Lung (tissue), 16 donors: ENCODE results near the gene NFKBIB. TPM values are rescaled to one million over a fixed set of nuclear protein-coding genes. Genes with fewer than 3 reads are reported as not detected.

Source experiments
- ATAC-seq: fragments of 200-7000 bp; cut with Tn5 transposase; one replicate; pipeline ENCODE4 v1.9.1; 2020; ENCODE audit warnings: moderate number of reproducible peaks; ENCODE audit not compliant: insufficient read depth, low FRiP score
- DNase-seq, 3 donors: peaks; one replicate each; pipeline ENCODE4 v3.0.0-alpha.2; 2013 to 2017
- H3K27ac ChIP-seq, 2 donors: one replicate each; pipeline ENCODE4 v1.5.1; 2013; ENCODE audit warnings: mild to moderate bottlenecking in 2 of 2, moderate library complexity in 2 of 2, control low read depth in 1 of 2, inconsistent platforms in 1 of 2, low read depth in 1 of 2, low read length in 1 of 2
- H3K27me3 ChIP-seq, 3 donors: one replicate each; pipeline ENCODE4 v1.5.1; 2013; ENCODE audit warnings: low read length in 2 of 3; ENCODE audit not compliant: control insufficient read depth in 3 of 3, insufficient read depth in 3 of 3
- H3K36me3 ChIP-seq, 4 donors: one replicate each; pipeline ENCODE4 v1.5.1; 2013; ENCODE audit warnings: low read length in 4 of 4, mild to moderate bottlenecking in 1 of 4, moderate library complexity in 1 of 4; ENCODE audit not compliant: control insufficient read depth in 4 of 4, insufficient read depth in 4 of 4
- H3K4me1 ChIP-seq, 5 donors: one replicate each; pipeline ENCODE4 v1.5.1; 2013; ENCODE audit warnings: low read length in 5 of 5, mild to moderate bottlenecking in 2 of 5, moderate library complexity in 1 of 5; ENCODE audit not compliant: control insufficient read depth in 5 of 5, insufficient read depth in 5 of 5
- H3K4me3 ChIP-seq: one replicate; pipeline ENCODE4 v1.5.1; 2013; ENCODE audit warnings: mild to moderate bottlenecking, control low read depth, moderate library complexity
- H3K9ac ChIP-seq, 2 donors: one replicate each; pipeline ENCODE4 v1.5.1; 2013; ENCODE audit warnings: low read length in 2 of 2, control low read depth in 1 of 2; ENCODE audit not compliant: insufficient read depth in 1 of 2
- H3K9me3 ChIP-seq, 4 donors: one replicate each; pipeline ENCODE4 v1.5.1; 2013; ENCODE audit warnings: low read length in 3 of 4, mild to moderate bottlenecking in 1 of 4, moderate library complexity in 1 of 4; ENCODE audit not compliant: control insufficient read depth in 4 of 4, insufficient read depth in 3 of 4
- WGBS, 2 donors: extraction: QIAGEN DNeasy Blood & Tissue Kit; methylation state at CpG; one replicate each; pipeline ENCODE4 v1.1.7; 2013; 5-methylcytosine and 5-hydroxymethylcytosine counted together
- long read RNA-seq, 5 donors: transcript quantifications; one replicate each; lab custom pipeline, GENCODE V29; 2026
- polyA plus RNA-seq, 2 donors: library from polyadenylated mRNA; stranded (reverse); fragments of 200-250 nt; gene quantifications; one replicate each; pipeline ENCODE4 v1.2.1, GENCODE V29; 2013
- total RNA-seq, 2 donors: library from RNA; depleted of rRNA in 1 of 2; stranded (reverse); fragments of >200 nt in 1 of 2; gene quantifications; one replicate each; pipeline ENCODE4 v1.2.1, GENCODE V29; 2014 to 2021
- TF ChIP-seq, protein P1 (sequence below): IDR thresholded peaks from 2 replicates; pipeline ENCODE4 v1.5.1; 2012; ENCODE audit warnings: mild to moderate bottlenecking; ENCODE audit errors: control extremely low read depth, extremely low read depth
- donor health status: control.
- donor health status: control.
- donor health status: Bipolar disorder and iron deficiency.
- donor health status: healthy.
- donor health status: DM: yes; HTN: yes; CAD: no.

The NFKBIB gene, protein sequence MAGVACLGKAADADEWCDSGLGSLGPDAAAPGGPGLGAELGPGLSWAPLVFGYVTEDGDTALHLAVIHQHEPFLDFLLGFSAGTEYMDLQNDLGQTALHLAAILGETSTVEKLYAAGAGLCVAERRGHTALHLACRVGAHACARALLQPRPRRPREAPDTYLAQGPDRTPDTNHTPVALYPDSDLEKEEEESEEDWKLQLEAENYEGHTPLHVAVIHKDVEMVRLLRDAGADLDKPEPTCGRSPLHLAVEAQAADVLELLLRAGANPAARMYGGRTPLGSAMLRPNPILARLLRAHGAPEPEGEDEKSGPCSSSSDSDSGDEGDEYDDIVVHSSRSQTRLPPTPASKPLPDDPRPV
- total RNA-seq (10 to 100 TPM; 12.8 to 37.3 TPM), polyA plus RNA-seq (10 to 100 TPM; 60.2 to 60.8 TPM)
- long read RNA-seq, donor 1, partial matches to known transcripts, result 0 of 3 reads
- long read RNA-seq, donor 1, other reads (novel, unspliced or antisense), result 0 of 3 reads
- long read RNA-seq, donor 2, result 0 reads
- long read RNA-seq, donor 3, result 0 reads
- long read RNA-seq, donor 4, partial matches to known transcripts, result 0 of 1 reads
- long read RNA-seq, donor 4, other reads (novel, unspliced or antisense), result 0 of 1 reads
- long read RNA-seq, donor 5, partial matches to known transcripts, result 0 of 6 reads
- long read RNA-seq, donor 5, other reads (novel, unspliced or antisense), result 0 of 6 reads

DNA sequence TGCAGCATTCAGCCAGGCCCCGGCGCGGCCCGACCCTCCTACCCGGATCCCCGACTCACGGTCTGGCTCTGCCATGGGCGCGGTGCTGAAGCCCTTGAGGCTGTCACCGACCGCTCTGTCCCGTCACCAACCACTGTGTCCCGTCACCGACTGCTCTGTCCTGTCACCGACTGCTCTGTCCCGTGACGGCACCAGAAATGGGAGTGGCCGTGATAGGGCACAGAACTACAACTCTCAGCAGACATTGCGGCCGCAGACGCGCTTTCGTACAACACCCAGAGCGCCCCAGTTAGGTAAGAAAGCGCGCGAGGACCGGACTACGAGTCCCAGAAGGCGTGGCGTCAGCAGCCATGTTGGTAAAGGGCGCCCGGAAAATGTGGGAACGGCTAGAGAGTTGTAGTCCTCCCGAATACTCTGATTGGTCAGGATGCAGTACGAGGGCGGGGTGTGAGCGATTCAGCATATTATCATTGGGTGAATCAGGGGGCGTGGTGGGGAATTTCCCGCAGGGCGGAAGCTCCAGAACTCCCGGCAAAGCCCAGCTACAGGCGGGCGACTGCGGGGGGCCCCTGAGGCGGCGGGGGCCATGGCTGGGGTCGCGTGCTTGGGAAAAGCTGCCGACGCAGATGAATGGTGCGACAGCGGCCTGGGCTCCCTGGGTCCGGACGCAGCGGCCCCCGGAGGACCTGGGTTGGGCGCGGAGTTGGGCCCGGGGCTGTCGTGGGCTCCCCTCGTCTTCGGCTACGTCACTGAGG lies at the start of gene NFKBIB, which contains the start of gene SIRT2:
TSS of gene NFKBIB (plus strand) at position 523 of the 755 bp plus-strand sequence. CDS start at position 587, 64 bp downstream.
TSS of gene SIRT2 (minus strand) at position 172 of the 755 bp plus-strand sequence. CDS start at position 75, 97 bp downstream.
- DNase-seq (peak; percentile 100), ATAC-seq (peak; percentile 97)
- TF ChIP-seq, protein P1, sequence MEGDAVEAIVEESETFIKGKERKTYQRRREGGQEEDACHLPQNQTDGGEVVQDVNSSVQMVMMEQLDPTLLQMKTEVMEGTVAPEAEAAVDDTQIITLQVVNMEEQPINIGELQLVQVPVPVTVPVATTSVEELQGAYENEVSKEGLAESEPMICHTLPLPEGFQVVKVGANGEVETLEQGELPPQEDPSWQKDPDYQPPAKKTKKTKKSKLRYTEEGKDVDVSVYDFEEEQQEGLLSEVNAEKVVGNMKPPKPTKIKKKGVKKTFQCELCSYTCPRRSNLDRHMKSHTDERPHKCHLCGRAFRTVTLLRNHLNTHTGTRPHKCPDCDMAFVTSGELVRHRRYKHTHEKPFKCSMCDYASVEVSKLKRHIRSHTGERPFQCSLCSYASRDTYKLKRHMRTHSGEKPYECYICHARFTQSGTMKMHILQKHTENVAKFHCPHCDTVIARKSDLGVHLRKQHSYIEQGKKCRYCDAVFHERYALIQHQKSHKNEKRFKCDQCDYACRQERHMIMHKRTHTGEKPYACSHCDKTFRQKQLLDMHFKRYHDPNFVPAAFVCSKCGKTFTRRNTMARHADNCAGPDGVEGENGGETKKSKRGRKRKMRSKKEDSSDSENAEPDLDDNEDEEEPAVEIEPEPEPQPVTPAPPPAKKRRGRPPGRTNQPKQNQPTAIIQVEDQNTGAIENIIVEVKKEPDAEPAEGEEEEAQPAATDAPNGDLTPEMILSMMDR, result no peak
- Histone ChIP-seq H3K27me3 (no peaks in the 10 kb centered on the region), H3K4me3 (peak within 1 kb of the TSS; percentile 93), H3K4me1 (peaks cover 0 to 18% (median 9%) of the 10 kb centered on the region in 5 donors), H3K27ac (peak within 1 kb of the TSS; percentile 95 to 97), H3K36me3 (peaks cover 0 to 5% (median 0%) of the 10 kb centered on the region in 4 donors), H3K9me3 (peaks cover 0 to 2% (median 0%) of the 10 kb centered on the region in 4 donors), H3K9ac (peak within 1 kb of the TSS; percentile 84 to 97)
- 0% methylated on average over 61 to 64 of the region's 64 CpGs for whole genome bisulfite sequencing, 2 donors

DNA sequence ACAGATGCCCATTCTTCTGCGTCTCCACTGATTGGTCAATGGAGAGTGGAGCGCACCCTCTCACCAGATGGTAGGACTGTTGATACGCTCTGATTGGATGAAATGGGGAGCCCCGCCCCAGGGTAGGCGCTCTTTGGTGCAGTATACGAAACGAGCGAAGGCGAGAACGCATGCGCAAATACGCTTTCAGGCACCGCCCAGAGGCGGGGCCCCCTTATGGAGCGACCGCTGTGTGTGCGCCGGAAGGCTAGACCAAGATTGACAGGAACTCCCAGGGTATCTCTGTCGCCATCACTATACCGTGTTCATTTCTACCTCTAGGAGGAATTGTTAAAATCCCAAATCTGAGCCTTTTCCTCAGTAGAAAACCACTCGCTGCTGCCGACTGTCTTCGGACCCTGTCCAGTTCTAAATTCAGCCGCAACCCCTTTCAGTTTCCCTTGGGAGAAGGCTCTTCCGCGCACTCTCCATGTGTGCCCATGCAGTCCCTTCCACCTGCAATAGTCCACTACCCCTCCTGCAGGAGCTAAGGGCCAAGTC lies 49.3 kb upstream of the NFKBIB start:
- Histone ChIP-seq H3K9ac (peak overlapping the region; percentile 82 to 98), H3K4me3 (peak overlapping the region; percentile 62), H3K4me1 (peaks cover 4 to 33% (median 9%) of the 10 kb centered on the region in 5 donors), H3K36me3 (peaks cover 14 to 23% (median 19%) of the 10 kb centered on the region in 4 donors), H3K27ac (peak overlapping the region; percentile 97 to 98), H3K9me3 (no peaks in the 10 kb centered on the region), H3K27me3 (no peaks in the 10 kb centered on the region)
- peak; percentile 83 for ATAC-seq
- TF ChIP-seq, protein P1, result no peak
- peak; percentile 100 for DNase-seq
- 0% methylated on average over 26 of the region's 26 CpGs for WGBS, 2 donors

DNA sequence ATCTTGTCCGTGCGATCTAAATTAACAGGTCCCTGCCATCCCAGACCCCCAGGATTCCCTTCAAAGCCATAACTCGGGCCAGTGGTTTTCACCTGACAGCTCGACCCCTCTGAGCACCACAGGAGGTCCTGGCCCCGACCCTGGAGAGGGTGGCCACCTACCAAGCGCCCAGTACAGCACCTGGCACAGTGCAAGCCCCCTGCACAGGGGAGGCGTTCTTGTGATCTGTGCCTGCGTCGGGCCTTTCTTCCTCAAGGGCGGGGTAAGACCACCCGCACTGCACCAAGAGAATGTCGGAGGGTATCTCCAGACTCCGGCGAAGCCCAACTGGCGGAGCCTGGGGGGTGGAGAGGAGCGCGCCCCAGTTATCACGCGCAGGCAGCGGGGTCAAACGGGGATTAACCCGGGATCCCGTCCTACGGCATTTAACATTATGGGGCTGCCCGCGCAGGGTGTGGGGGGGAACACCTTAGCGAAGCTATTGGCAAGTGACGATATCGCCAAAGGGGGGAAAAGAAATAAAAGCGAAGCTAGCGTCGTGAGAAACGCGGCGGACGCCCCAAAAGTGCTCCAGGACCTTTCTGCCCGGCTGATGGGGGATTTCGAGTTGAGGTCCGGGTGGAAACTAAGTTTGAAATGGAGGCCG lies 48.7 kb upstream of the NFKBIB start:
- peak overlapping the region; percentile 62 for H3K4me3 ChIP-seq
- 0 to 1% methylated on average over 40 of the region's 40 CpGs for WGBS, 2 donors
- no peaks in the 10 kb centered on the region for H3K27me3 ChIP-seq
- H3K9me3 ChIP-seq, result no peaks in the 10 kb centered on the region
- peaks cover 12 to 17% (median 13%) of the 10 kb centered on the region in 4 donors for H3K36me3 ChIP-seq
- DNase-seq (peak; percentile 46 to 56 (median 53)), ATAC-seq (no peak)
- peaks cover 4 to 33% (median 9%) of the 10 kb centered on the region in 5 donors for H3K4me1 ChIP-seq
- H3K9ac ChIP-seq, result peak overlapping the region; percentile 82 to 98
- TF ChIP-seq, protein P1, result no peak
- peak overlapping the region; percentile 97 to 98 for H3K27ac ChIP-seq
